Trophoblast cell (in vitro differentiated cells and primary cell): Measurements from ENCODE around the gene ABCC8.
"Not testable (repeated sequence)": the region's sequence is repeated elsewhere in the genome, so short reads cannot be mapped to it uniquely, and the experiment has no call there.

ENCODE experiments used
- DNase-seq, 2 donors: peaks; one replicate each; pipeline ENCODE4 v3.0.0-alpha.2; 2016
- H2AFZ ChIP-seq: 2 replicates; pipeline ENCODE4 v1.6.1; 2013; ENCODE audit warnings: low read length, moderate library complexity, mild to moderate bottlenecking; ENCODE audit not compliant: insufficient read depth, poor library complexity
- H2AK5ac ChIP-seq: 2 replicates; pipeline ENCODE4 v1.6.1; 2013; ENCODE audit warnings: mild to moderate bottlenecking, low read length
- H2BK120ac ChIP-seq: 2 replicates; pipeline ENCODE4 v1.6.1; 2013; ENCODE audit warnings: low read length, mild to moderate bottlenecking, moderate library complexity; ENCODE audit not compliant: insufficient read depth, poor library complexity
- H2BK12ac ChIP-seq: 2 replicates; pipeline ENCODE4 v1.6.1; 2013; ENCODE audit warnings: mild to moderate bottlenecking, low read length, moderate library complexity
- H2BK5ac ChIP-seq: 2 replicates; pipeline ENCODE4 v1.6.1; 2013; ENCODE audit warnings: low read length, low read depth, moderate library complexity, mild to moderate bottlenecking; ENCODE audit not compliant: poor library complexity
- H3K14ac ChIP-seq: 2 replicates; pipeline ENCODE4 v1.6.1; 2013; ENCODE audit warnings: mild to moderate bottlenecking, low read length
- H3K18ac ChIP-seq: 2 replicates; pipeline ENCODE4 v1.6.1; 2013; ENCODE audit warnings: mild to moderate bottlenecking, low read length
- H3K23ac ChIP-seq: 2 replicates; pipeline ENCODE4 v1.6.1; 2013; ENCODE audit warnings: low read length
- H3K27ac ChIP-seq: 2 replicates; pipeline ENCODE4 v1.5.1; 2013; ENCODE audit warnings: low read depth, mild to moderate bottlenecking, inconsistent platforms, low read length, moderate library complexity
- H3K27me3 ChIP-seq: 2 replicates; pipeline ENCODE4 v1.6.1; 2013; ENCODE audit warnings: inconsistent platforms, mild to moderate bottlenecking, low read length, moderate library complexity; ENCODE audit not compliant: insufficient read depth
- H3K36me3 ChIP-seq, 2 experiments: 1 replicate in 1 of 2; 2 replicates in 1 of 2; pipeline ENCODE4 v1.6.1; 2013; ENCODE audit warnings: low read length in 2 of 2, mild to moderate bottlenecking in 2 of 2, moderate library complexity in 1 of 2; ENCODE audit not compliant: insufficient read depth in 2 of 2, control insufficient read depth in 1 of 2
- H3K4ac ChIP-seq: 2 replicates; pipeline ENCODE4 v1.6.1; 2013; ENCODE audit warnings: low read depth, mild to moderate bottlenecking, low read length, moderate library complexity
- H3K4me1 ChIP-seq, 2 experiments: 1 replicate in 1 of 2; 2 replicates in 1 of 2; pipeline ENCODE4 v1.6.1; 2013; ENCODE audit warnings: low read length in 2 of 2, mild to moderate bottlenecking in 2 of 2, moderate library complexity in 1 of 2; ENCODE audit not compliant: insufficient read depth in 2 of 2, control insufficient read depth in 1 of 2
- H3K4me2 ChIP-seq: 2 replicates; pipeline ENCODE4 v1.6.1; 2013; ENCODE audit warnings: inconsistent platforms, mild to moderate bottlenecking, low read length, moderate library complexity
- H3K4me3 ChIP-seq: 2 replicates; pipeline ENCODE4 v1.5.1; 2013; ENCODE audit warnings: mild to moderate bottlenecking, low read depth, low read length, inconsistent platforms
- H3K79me1 ChIP-seq: one replicate; pipeline ENCODE4 v1.6.1; 2013; ENCODE audit warnings: low read length
- H3K79me2 ChIP-seq: 2 replicates; pipeline ENCODE4 v1.6.1; 2013; ENCODE audit warnings: low read length, mild to moderate bottlenecking; ENCODE audit not compliant: control insufficient read depth, insufficient read depth, poor library complexity
- H3K9ac ChIP-seq: 2 replicates; pipeline ENCODE4 v1.6.1; 2013; ENCODE audit warnings: mild to moderate bottlenecking, low read length
- H3K9me3 ChIP-seq: 2 replicates; pipeline ENCODE4 v1.6.1; 2013; ENCODE audit warnings: low read depth, mild to moderate bottlenecking, control low read depth, inconsistent platforms, low read length; ENCODE audit not compliant: insufficient read depth
- H4K12ac ChIP-seq: 2 replicates; pipeline ENCODE4 v1.6.1; 2013; ENCODE audit warnings: low read depth, mild to moderate bottlenecking, low read length, moderate library complexity
- H4K8ac ChIP-seq: 2 replicates; pipeline ENCODE4 v1.6.1; 2013; ENCODE audit warnings: low read depth, mild to moderate bottlenecking, low read length, moderate library complexity
- H4K91ac ChIP-seq: one replicate; pipeline ENCODE4 v1.6.1; 2013; ENCODE audit warnings: low read depth, mild to moderate bottlenecking, low read length, moderate library complexity
- WGBS: extraction: QIAGEN DNeasy Blood & Tissue Kit; methylation state at CpG from one replicate; pipeline ENCODE4 v1.1.7; 2013; ENCODE audit warnings: missing lambda C conversion rate; ENCODE audit not compliant: insufficient read length, insufficient coverage; ENCODE audit errors: extremely low coverage; 5-methylcytosine and 5-hydroxymethylcytosine counted together

ABCC8 gene

GRCh38 chr11:17430616-17431015 lies 46.0 kb downstream of the ABCC8 start:
- no peak overlapping the region for H3K14ac ChIP-seq
- H4K91ac ChIP-seq, result no peak overlapping the region
- no peak overlapping the region for H3K4ac ChIP-seq
- H3K79me2 ChIP-seq, result no peaks in the 10 kb centered on the region
- no peaks in the 10 kb centered on the region for H3K27me3 ChIP-seq
- no peak overlapping the region for H2AFZ ChIP-seq
- no peak overlapping the region for H3K9ac ChIP-seq
- no peak overlapping the region for H3K18ac ChIP-seq
- no peak overlapping the region for H2BK5ac ChIP-seq
- no peak overlapping the region for H3K23ac ChIP-seq
- H2BK120ac ChIP-seq, result no peak overlapping the region
- H3K27ac ChIP-seq, result no peak overlapping the region
- H3K4me1 ChIP-seq, result no peaks in the 10 kb centered on the region
- H3K9me3 ChIP-seq, result no peaks in the 10 kb centered on the region
- H2BK12ac ChIP-seq, result no peak overlapping the region
- H4K8ac ChIP-seq, result no peak overlapping the region
- H4K12ac ChIP-seq, result no peak overlapping the region
- no peak overlapping the region for H3K4me2 ChIP-seq
- H3K79me1 ChIP-seq, result no peaks in the 10 kb centered on the region
- H2AK5ac ChIP-seq, result no peak overlapping the region
- no peak for DNase-seq
- no peaks in the 10 kb centered on the region for H3K36me3 ChIP-seq
- no CpG with 5 or more reads among the region's 13 CpGs for WGBS
- no peak overlapping the region for H3K4me3 ChIP-seq

DNA sequence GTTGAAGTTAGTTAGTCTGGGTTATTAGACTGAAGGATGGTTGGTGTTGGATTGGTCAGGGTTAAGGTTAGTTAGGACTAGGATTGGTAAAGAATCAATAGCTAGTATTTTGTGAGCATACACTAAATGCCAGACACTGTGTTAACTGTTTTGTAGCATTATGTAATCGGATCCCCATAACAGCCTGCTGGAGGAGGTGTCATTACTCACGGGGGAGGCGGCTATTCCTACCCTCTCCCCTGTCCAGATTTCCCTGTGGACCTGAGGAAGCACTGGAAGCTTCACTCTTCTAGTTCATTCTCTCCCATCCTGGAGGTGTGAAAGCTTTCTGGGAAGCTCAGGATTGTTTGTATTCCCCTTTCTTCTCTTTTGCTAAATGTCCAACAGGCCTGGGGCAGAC lies 47.7 kb downstream of the ABCC8 start:
- Histone ChIP-seq H3K79me1 (no peaks in the 10 kb centered on the region), H3K4me2 (no peak overlapping the region), H4K12ac (no peak overlapping the region), H3K36me3 (no peaks in the 10 kb centered on the region), H4K91ac (no peak overlapping the region), H3K23ac (no peak overlapping the region), H3K27ac (no peak overlapping the region), H3K27me3 (no peaks in the 10 kb centered on the region), H3K14ac (no peak overlapping the region), H2AFZ (no peak overlapping the region), H2BK12ac (no peak overlapping the region), H2BK5ac (no peak overlapping the region), H3K79me2 (no peaks in the 10 kb centered on the region), H3K4ac (no peak overlapping the region), H2BK120ac (no peak overlapping the region), H3K18ac (no peak overlapping the region), H3K4me1 (no peaks in the 10 kb centered on the region), H3K9ac (no peak overlapping the region), H2AK5ac (no peak overlapping the region), H4K8ac (no peak overlapping the region), H3K4me3 (no peak overlapping the region), H3K9me3 (no peaks in the 10 kb centered on the region)
- WGBS, result no CpG with 5 or more reads among the region's 3 CpGs
- no peak for DNase-seq

DNA sequence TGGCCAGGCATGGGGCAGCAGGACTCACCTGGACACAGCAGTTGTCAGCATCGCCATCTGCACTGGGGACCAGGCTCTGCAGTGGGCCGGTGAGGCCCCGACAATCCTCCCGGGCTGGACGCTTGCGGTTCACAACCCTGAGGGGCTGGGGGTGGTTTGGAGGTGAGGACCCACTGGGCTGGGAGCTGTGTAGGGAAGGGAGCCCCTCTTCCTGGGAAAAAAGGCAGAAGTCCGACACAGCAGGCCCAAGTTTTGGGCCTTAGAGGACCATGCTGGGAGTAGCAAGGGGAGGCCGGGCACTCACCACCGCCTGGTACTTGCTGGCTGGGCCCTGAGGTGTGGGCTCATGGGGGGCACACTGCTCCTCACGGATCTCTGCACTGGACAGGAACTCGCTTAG lies 48.4 kb downstream of the ABCC8 start:
- Histone ChIP-seq H3K14ac (no peak overlapping the region), H2BK120ac (no peak overlapping the region), H3K4me1 (no peaks in the 10 kb centered on the region), H2AK5ac (no peak overlapping the region), H3K4me2 (no peak overlapping the region), H3K9ac (no peak overlapping the region), H3K27ac (no peak overlapping the region), H2AFZ (no peak overlapping the region), H3K23ac (no peak overlapping the region), H3K36me3 (no peaks in the 10 kb centered on the region), H3K18ac (no peak overlapping the region), H3K4me3 (no peak overlapping the region), H2BK12ac (no peak overlapping the region), H4K12ac (no peak overlapping the region), H3K27me3 (no peaks in the 10 kb centered on the region), H3K79me1 (no peaks in the 10 kb centered on the region), H3K79me2 (no peaks in the 10 kb centered on the region), H3K9me3 (no peaks in the 10 kb centered on the region), H2BK5ac (no peak overlapping the region), H4K91ac (no peak overlapping the region), H4K8ac (no peak overlapping the region), H3K4ac (no peak overlapping the region)
- no peak for DNase-seq
- WGBS, result no CpG with 5 or more reads among the region's 11 CpGs

DNA sequence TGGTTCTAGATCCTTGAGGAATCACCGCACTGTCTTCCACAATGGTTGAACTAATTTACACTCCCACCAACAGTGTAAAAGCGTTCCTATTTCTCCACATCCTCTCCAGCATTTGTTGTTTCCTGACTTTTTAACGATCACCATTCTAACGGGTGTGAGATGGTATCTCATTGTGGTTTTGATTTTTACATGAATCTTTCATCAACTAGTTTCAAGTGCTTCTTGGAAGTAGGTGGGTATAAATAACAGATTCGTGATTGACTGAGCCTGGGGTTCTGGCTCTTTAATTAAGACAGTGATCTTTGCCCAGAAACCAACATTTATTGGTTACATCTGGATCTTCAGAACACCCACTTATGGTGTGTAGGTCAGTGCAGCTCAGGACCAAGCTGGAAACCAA lies 50.4 kb downstream of the ABCC8 start:
- H2AFZ ChIP-seq, H3K79me1 ChIP-seq, H3K18ac ChIP-seq, H3K27me3 ChIP-seq, DNase-seq, H2BK120ac ChIP-seq, H3K27ac ChIP-seq, H4K8ac ChIP-seq, H4K12ac ChIP-seq, H3K4me3 ChIP-seq, H3K9me3 ChIP-seq, H4K91ac ChIP-seq, H3K36me3 ChIP-seq, H3K23ac ChIP-seq, H3K4me2 ChIP-seq, H3K14ac ChIP-seq, H3K4me1 ChIP-seq, H2BK5ac ChIP-seq, H2AK5ac ChIP-seq, H3K4ac ChIP-seq, H3K79me2 ChIP-seq, H3K9ac ChIP-seq, H2BK12ac ChIP-seq: not testable (repeated sequence)
- no CpG with 5 or more reads among the region's 5 CpGs for WGBS
